ES-I3 (cell line): ENCODE results near the gene CELF2.

Experiments
- H3K36me3 ChIP-seq: 2 replicates; pipeline ENCODE4 v1.6.1; 2013; ENCODE audit warnings: mild to moderate bottlenecking, low read length, control low read depth, moderate library complexity; ENCODE audit not compliant: insufficient read depth
- H3K4me1 ChIP-seq: 2 replicates; pipeline ENCODE4 v1.6.1; 2013; ENCODE audit warnings: mild to moderate bottlenecking, control low read depth, low read length; ENCODE audit not compliant: insufficient read depth
- H3K9ac ChIP-seq: 2 replicates; pipeline ENCODE4 v1.6.1; 2013; ENCODE audit warnings: low read depth, mild to moderate bottlenecking, low read length, moderate library complexity
- H3K9me3 ChIP-seq: 2 replicates; pipeline ENCODE4 v1.6.1; 2013; ENCODE audit warnings: mild to moderate bottlenecking, low read length, moderate library complexity; ENCODE audit not compliant: control insufficient read depth, insufficient read depth

CELF2 gene

GRCh38 chr10:11142777-11143176 lies 125.1 kb downstream of the CELF2 start:
- Histone ChIP-seq H3K4me1 (peaks cover 35% of the 10 kb centered on the region), H3K9me3 (no peaks in the 10 kb centered on the region), H3K36me3 (no peaks in the 10 kb centered on the region; the same call in none of the 2 replicates), H3K9ac (no peak overlapping the region)

GRCh38 chr10:11143242-11143641 lies 125.6 kb downstream of the CELF2 start:
- Histone ChIP-seq H3K4me1 (peaks cover 39% of the 10 kb centered on the region), H3K9ac (no peak overlapping the region), H3K36me3 (no peaks in the 10 kb centered on the region; the same call in none of the 2 replicates), H3K9me3 (no peaks in the 10 kb centered on the region)

- Histone ChIP-seq H3K9me3 (no peaks in the 10 kb centered on the region), H3K36me3 (no peaks in the 10 kb centered on the region; the same call in none of the 2 replicates), H3K9ac (no peak overlapping the region), H3K4me1 (peaks cover 42% of the 10 kb centered on the region)
Observed at GRCh38 chr10:11144626-11145494, 127.2 kb downstream of the CELF2 start.

- Histone ChIP-seq H3K9ac (no peak overlapping the region), H3K4me1 (peaks cover 42% of the 10 kb centered on the region), H3K36me3 (no peaks in the 10 kb centered on the region; the same call in 1 of the 2 replicates), H3K9me3 (no peaks in the 10 kb centered on the region)
Observed at GRCh38 chr10:11145495-11145855, 127.8 kb downstream of the CELF2 start.

- H3K9me3 ChIP-seq = no peaks in the 10 kb centered on the region
- H3K4me1 ChIP-seq = peaks cover 42% of the 10 kb centered on the region
- H3K9ac ChIP-seq = no peak overlapping the region
- no peaks in the 10 kb centered on the region; the same call in 1 of the 2 replicates for H3K36me3 ChIP-seq
Observed at GRCh38 chr10:11146402-11147171, 128.9 kb downstream of the CELF2 start.

GRCh38 chr10:11147722-11148121 lies 130.1 kb downstream of the CELF2 start:
- Histone ChIP-seq H3K9ac (no peak overlapping the region), H3K36me3 (no peaks in the 10 kb centered on the region; the same call in 1 of the 2 replicates), H3K9me3 (no peaks in the 10 kb centered on the region), H3K4me1 (peaks cover 42% of the 10 kb centered on the region)

- Histone ChIP-seq H3K9ac (no peak overlapping the region), H3K9me3 (no peaks in the 10 kb centered on the region), H3K4me1 (peaks cover 39% of the 10 kb centered on the region), H3K36me3 (no peaks in the 10 kb centered on the region; the same call in 1 of the 2 replicates)
Observed at GRCh38 chr10:11148142-11149028, 130.7 kb downstream of the CELF2 start.

- Histone ChIP-seq H3K4me1 (peaks cover 44% of the 10 kb centered on the region), H3K36me3 (no peaks in the 10 kb centered on the region; the same call in 1 of the 2 replicates), H3K9me3 (no peaks in the 10 kb centered on the region), H3K9ac (no peak overlapping the region)
Observed at GRCh38 chr10:11149807-11150141, 132.1 kb downstream of the CELF2 start.

GRCh38 chr10:11150231-11150731 lies 132.6 kb downstream of the CELF2 start:
- H3K36me3 ChIP-seq = no peaks in the 10 kb centered on the region; the same call in 1 of the 2 replicates
- H3K4me1 ChIP-seq = peaks cover 44% of the 10 kb centered on the region
- no peak overlapping the region for H3K9ac ChIP-seq
- no peaks in the 10 kb centered on the region for H3K9me3 ChIP-seq

GRCh38 chr10:11150879-11151415 lies 133.3 kb downstream of the CELF2 start:
- Histone ChIP-seq H3K36me3 (no peaks in the 10 kb centered on the region; the same call in 1 of the 2 replicates), H3K9me3 (no peaks in the 10 kb centered on the region), H3K4me1 (peaks cover 40% of the 10 kb centered on the region), H3K9ac (no peak overlapping the region)

- H3K9me3 ChIP-seq = no peaks in the 10 kb centered on the region
- no peaks in the 10 kb centered on the region for H3K36me3 ChIP-seq
- no peak overlapping the region for H3K9ac ChIP-seq
- peaks cover 21% of the 10 kb centered on the region for H3K4me1 ChIP-seq
Observed at GRCh38 chr10:11152801-11153200, 135.1 kb downstream of the CELF2 start.

- no peaks in the 10 kb centered on the region for H3K36me3 ChIP-seq
- no peaks in the 10 kb centered on the region for H3K9me3 ChIP-seq
- peaks cover 17% of the 10 kb centered on the region for H3K4me1 ChIP-seq
- H3K9ac ChIP-seq = no peak overlapping the region
Observed at GRCh38 chr10:11153245-11153644, 135.6 kb downstream of the CELF2 start.

GRCh38 chr10:11153766-11154165 lies 136.1 kb downstream of the CELF2 start:
- H3K9me3 ChIP-seq = no peaks in the 10 kb centered on the region
- H3K36me3 ChIP-seq = no peaks in the 10 kb centered on the region
- no peak overlapping the region for H3K9ac ChIP-seq
- peaks cover 14% of the 10 kb centered on the region for H3K4me1 ChIP-seq

- H3K36me3 ChIP-seq = no peaks in the 10 kb centered on the region
- no peaks in the 10 kb centered on the region for H3K9me3 ChIP-seq
- peaks cover 14% of the 10 kb centered on the region for H3K4me1 ChIP-seq
- H3K9ac ChIP-seq = no peak overlapping the region
Observed at GRCh38 chr10:11154333-11154732, 136.7 kb downstream of the CELF2 start.
